ENCODE data around the gene MYH15.

Gene MYH15

DNA sequence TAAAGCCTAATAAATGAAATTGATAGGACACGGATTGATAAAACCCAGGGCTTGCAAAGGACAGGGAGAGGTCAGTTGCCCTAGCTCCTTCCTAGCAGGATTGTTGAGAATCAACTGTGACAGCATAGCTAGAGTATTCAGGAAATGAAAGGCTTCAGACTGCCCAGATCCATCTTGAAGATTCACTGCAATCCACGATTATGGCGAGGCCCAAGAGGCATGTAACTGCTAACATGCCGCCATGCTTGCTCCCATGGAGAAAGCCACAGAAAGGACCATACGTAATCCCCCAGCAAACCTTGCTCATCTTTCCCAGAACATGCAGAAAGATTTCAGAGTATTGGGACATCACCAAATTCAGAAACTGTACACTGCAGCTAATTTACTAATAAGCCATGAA, 41.3 kb downstream of the MYH15 start:
- no peak for DNase-seq

DNA sequence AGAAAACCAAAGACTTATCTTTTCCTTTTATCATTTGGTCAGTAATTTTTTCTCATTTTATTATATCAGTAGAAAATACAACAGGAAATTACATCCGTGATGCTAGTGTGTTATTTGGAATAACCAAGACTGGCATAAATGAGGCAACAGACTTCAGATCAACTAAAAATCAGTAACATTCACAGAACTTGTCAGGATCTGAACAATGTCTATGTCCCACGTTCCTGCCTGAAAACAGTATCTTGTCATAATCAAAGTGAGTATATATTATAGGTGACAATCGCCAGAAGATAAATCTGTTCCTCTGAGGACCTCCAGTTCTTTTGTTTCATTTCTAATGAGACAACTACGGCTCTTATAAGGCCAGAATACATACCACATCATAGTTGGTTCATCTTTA, 41.8 kb downstream of the MYH15 start:
- no peak for DNase-seq

DNA sequence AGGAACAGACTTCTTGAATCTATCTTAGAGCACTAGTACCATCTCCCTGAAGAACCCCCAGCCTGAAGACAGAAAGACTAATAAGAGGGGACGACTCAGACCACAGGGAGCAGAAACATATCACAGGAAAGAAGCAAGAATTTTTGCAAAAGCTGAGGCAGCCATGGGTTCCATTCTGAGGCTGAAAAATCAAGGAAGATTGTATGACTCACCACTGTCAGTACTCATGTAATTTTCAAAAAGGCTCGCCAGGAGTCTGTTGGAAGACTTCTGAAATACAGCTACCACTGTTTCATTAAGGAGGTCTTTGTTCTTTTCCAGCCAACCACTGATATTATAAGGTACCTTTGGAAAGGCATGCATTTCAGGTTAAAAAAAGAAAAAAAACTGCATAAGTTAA, 47.5 kb downstream of the MYH15 start:
- no peak for DNase-seq

DNA sequence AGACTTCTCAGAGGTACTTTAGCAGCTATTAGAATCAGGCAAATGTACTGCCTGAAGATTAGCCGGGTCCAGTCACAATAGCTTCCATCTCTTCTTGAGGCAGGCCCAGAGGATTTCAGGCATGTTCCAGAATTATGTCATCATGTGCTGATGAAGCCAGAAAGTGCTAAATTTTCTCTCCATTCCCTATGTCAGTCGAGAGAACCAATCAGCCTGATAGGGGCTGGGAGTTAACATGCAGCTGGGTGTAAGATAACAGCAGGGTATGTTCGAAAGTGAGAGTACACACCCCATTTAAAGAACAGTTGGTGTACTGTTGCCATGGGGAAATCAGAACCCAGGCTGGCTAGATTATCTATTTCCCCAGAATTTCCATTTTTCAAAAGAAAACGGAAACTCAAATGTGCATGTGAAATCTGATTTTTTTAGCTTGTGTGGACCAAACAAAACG, 48.7 kb downstream of the MYH15 start:
- DNase-seq = no peak

DNA sequence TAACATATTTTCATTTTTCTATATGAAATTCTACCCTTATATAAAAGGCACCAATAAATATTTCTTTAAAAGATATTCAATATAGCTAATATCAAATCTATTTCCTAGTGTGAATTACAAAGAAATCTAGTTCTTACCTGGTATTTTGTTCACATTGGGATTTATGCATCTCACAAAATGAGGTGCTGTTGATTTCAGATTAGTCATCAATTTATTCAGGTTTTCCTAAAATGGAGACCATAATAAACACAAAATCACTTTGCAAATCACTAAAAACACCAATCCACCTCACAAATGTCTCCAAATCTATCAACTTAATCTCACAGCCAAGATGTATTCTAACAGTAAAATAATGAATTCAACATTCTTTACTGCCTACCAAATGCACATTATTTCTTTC, 51.2 kb downstream of the MYH15 start:
- no peak for DNase-seq

DNA sequence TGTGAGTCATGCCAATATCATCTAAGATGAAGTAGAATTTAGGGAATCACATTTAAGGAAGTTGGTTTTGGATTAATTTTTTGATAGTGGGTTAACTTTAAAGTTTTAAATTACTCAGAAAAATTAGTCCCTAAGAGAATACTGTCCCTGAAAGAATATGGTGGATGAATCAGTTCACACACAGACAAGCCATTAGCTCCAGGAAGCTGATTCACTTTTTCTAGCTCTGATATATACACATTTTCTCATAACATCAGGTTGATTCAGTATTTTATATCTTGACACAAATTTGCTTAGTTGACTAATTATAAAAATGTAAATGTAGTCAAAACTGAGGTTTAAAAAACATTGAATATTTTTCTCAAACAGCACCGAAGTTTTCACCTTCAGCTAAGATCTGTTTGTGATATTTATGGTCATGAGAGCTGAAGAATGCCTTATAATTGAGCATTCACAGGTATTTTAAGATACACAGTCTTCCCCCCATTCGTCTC, 55.1 kb downstream of the MYH15 start:
- no peak for DNase-seq

DNA sequence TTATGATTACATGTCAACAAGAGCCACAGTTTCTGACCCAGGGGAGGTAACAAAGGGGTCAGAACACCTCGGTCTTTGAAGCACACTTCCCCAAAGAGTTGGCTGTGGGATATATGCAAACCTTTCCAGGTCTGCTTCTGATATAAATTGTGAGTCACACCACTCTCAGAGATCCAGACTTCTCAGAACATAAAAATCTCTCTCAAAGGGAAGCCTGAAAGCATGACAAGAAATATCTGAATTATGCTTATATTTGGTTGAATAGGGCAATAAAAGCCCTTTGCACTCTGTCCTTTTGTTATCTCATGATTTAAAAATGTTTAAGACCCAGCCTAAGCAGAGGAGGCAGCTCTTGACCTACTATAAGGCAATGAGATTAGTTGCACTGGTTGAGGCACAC, 56.8 kb downstream of the MYH15 start:
- no peak for DNase-seq

DNA sequence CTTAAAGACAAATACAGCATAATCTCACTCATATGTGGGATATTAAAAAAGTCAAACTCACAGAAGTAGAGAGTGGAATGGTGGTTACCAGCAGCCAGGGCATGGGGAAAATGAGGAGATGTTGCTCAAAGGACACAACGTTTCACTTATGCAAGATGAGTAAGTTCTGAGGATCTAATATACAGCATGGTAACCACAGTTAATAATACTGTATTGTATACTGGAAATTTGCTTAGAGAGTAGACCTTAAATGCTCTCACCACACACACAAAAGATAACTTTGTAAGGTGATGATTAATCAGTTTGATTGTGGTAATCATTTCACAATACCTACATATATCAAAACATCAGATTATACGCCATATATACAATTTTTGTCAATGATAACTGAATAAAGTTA, 60.0 kb downstream of the MYH15 start:
- DNase-seq = no peak

DNA sequence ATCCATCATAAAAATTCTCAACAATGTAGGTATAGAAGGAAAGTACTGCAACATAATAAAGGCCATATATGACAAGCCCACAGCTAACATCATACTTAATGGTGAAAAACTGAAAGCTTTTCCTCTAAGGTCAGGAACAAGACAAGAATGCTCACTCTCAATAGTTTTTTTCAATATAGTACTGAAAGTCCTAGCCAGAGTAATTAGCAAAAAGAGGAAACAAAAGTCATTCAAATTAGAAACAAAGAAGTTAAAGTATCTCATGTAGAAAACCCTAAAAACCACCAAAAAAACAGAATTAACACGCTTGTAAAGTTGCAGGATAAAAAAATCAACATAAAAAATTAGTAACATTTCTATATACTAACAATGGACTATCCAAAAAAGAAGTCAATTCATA, 61.8 kb downstream of the MYH15 start:
- no peak for DNase-seq

DNA sequence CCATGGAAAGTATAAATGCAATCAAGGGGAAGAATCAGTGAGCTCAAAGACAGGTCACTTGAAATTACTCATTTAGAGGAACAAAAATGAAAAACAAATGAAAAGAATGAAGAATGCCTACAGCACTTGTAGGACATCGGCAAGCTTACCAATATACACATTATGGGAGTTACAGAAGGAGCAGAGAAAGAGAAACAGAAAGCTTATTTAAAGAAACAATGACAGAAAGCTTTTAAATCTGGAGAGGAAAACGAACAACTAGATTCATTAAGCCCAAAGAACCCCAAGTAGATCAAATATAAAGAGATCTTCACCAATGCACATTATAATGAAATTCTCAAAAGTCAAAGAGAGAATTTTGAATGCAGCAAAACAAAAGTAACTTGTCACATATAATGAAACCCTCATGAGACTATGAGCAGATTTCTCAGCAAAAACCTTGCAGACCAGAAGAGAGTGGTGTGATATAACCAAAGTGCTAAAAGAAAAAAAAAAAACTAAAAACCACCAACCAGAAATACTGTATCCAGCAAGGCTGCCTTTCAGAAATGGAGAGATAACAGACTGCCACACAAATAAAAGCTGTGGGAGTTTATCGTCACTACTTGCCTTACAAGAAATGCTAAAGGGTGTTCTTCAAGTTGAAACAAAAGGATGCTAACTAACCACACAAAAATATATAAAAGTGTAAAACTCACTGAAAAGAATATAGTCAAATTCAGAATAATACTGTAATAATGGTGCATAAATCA, 63.1 kb downstream of the MYH15 start:
- DNase-seq = no peak

DNA sequence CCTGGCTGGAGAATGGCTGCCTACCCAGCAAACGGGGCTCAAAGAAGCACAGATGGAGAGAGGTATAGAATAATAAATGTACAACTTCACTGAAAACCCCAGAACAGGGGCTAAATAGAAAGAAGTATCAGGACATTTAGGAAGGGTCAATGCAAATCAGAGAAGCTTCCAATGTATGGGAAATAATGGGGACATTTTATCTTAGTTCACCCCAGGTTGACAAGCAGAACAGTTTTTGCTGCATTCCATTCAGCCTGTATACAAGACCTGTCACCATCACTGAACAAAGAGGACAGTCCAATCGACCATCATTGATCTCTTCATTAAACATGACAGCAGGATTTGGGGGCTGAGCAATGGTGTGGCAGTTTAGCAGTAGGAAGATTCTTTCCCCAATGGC, 68.1 kb downstream of the MYH15 start:
- no peak for DNase-seq

DNA sequence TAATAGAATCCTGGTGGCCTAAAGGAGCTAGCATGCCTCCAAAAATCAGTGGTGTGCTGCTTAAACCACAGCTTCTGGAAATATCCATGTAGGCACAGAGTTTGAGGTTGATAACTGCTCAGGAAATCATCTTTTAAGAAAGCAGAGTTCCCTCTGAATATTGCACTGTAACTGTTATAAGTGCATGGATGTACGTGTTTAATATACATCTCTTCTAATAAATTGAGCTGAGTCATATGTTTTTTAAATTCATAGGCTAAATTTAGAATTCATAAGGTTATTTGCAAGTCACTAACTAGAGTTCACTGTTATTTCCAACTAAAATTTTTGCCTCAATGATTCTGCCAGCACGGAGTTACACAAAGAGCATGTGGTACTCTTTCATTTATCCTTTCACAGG, 68.9 kb downstream of the MYH15 start:
- DNase-seq = no peak

DNA sequence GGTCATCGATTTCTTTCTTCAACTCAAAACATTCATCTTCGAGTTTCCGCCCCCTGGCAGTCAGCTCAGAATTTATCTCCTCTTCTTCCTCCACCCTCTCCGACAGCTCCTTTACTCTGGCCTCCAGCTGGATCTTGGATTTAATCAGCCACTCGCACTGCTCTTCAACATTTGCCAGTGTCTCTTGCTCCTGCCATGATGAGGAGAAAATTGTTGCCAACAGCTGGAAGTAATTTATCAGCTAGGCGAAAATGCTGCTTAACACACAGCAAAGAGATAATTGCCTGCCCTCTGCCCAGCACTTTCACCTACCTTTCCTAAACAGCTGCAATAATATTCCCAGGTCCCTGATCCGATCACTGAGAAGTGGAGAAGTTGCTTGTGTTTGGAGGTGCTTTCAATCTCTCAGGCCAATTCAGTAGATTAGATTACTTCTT, 69.3 kb downstream of the MYH15 start:
- DNase-seq = no peak

DNA sequence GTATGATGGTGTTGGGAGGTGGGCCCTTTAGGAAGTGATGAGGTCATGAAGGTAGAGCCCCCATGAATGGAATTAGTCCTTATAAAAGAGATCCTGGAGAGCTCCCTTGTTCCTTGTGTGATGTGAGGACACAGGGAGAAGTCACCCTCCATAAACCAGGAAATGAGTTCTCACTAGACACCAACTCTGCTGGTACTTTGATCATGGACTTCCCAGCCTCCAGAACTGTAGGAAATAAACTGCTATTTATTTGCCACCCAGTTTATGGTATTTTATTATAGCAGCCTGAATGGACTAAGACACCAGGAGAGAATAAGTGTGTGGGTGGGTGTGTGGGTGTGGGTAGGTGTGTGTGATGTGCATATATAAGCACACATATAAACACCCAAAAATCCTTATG, 71.9 kb downstream of the MYH15 start:
- no peak for DNase-seq

DNA sequence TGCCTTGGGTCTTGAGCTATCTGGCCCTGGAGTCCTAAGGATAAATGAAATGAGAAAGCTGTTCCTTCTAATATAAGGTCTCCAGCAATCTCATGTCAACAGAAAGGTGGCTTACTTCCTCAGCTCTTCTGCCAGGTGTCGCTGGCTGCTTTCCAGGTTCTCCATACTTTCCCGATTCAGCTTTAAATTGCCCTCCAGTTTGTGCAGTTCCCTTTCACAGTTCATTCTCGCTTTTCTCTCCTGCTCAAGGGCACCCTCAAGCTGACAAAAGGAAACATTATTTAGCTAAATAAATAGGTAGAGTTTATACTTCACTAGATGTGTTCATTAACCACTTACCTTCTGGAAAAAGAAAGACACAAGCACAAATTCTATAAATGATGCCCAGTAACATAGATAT, 73.0 kb downstream of the MYH15 start:
- no peak for DNase-seq

DNA sequence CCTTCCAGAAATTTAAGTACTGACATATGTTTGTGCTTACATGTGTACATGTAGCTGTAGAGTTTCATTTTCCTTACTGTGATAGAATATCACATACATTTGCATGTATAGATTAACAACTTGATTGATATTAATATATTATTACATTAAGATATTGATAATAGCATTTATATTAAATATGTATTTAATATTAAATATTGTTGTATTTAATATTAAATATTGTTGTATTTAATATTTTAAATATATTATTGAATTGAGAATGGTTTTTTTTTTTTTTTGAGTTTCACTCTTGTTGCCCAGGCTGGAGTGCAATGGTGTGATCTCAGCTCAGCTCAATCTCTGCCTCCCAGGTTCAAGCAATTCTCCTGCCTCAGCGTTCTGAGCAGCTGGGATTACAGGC, 76.5 kb downstream of the MYH15 start:
- no peak for DNase-seq

DNA sequence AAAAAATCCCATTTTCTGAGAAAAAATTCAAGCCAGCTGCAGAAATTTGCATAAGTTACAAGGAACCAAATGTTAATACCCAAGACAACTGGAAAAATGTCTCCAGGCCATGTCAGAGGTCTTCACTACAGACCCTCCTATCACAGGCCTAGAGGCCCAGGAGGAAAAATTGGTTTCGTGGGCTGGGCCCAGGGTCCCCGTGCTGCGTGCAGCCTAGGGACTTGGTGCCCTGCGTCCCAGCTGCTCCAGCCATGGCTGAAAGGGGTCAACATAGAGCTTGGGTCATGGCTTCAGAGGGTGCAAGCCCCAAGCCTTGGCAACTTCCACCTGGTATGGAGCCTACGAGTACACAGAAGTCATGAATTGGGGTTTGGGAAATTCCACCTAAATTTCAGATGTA, 78.0 kb downstream of the MYH15 start:
- DNase-seq = no peak

DNA sequence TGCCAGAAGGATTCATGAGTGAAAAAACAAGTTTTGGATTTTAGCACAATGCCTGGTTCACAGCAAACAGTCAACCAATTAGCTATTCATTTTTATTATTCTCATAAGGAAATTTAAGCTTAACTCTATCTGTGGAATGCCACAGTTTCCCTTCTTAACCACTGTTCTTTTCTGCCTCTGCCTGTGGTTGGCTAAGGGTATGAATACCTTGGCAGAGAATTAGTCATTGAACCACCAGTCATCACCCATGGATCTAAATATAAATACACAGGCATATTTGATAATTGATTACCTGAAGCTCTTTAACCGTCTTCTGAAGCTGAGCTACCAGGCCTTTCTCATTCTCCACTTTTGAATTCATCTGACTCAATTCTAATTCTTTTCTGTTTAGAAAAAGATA, 79.9 kb downstream of the MYH15 start:
- DNase-seq = no peak

DNA sequence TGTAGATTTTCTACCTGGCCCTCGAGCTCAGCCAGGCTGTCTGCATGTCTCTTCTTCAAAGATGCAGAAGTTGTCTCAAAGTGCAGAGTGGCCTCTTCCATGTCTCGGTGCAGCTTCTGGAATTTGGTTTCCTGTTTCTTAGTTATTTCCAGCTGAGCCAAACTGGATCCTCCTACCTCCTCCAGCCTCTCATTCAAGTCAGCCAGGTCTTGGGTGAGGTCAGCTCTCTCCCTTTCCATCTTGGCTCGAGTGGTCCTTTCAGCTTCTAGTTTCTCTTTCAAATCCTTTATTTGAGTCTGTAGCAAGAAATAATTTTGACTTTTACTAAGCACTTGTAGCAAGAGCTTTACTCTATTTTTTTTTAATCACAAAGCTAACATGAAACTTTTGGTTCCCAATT, 81.8 kb downstream of the MYH15 start:
- DNase-seq = no peak

DNA sequence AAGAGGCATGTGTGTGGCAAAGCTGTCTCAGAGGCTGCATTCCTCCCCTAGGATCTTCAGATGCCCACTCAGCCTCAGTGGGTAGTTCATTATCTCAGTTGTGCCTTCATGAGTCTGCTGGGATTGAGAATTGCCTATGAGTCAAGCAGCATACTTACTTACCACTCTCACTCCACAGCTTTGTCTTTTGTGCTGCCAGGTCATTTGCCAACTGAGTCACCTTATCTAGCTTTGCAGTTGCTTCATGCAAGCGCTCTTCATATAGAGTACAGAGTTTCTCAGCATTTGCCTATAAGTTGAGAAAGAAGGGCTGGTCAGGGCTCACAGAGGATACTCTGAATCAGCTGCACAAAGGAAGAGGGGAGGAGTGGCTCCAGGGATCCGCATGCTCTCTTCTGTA, 89.5 kb downstream of the MYH15 start:
- DNase-seq = no peak

DNA sequence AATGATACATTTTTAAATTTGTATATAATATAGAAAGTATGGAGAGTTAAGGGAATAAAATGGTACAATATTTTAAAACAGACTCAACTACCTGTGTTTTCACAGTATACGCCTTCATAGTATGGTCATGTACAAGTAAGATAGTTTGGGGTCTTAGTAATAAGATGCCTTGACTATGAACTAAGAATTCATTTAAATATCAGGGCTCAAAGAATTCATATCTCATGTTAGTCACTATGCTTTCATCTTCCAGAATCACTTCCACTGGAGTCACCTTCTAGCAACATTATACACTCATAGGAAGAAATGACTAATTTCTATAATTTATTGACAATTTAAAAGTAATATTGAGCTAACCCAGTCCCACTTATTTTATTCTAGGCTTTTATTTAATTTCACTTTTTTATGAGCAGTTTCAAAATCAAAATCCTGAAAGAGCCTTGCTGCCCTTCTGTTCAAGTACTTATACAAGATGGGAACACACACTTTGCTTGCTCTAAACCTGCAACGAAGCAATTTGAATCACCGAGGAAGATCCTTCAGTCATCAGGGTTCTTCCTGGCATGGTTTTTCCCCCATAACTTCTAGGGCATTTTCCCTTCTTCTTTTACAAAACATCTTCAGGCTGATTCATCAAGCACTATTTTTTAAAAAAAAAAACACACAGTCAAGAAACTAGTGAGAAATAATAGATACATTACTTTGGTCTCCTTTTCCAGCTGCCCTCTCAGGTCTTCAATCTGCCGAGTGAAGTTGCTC, 94.1 kb downstream of the MYH15 start:
- no peak for DNase-seq

DNA sequence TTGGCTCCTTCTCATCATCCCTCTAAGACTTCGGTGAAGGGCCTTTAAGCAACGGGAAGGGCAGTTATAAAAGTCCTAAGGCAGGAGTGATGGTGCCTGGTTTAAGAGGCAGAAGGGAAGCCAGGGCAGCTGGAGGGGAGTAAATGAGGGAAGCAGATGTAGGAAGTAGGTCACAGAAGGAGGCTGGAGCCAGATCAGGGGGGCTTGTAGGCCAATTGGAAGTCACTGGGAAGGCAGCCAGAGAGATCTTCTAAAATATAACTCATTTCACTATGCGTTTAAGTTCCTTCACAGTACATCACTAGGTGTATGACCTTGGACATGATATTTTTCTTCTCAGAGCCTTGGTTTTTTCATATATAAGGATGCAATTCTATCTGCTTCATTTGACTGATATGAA, 94.7 kb downstream of the MYH15 start:
- no peak for DNase-seq

DNA sequence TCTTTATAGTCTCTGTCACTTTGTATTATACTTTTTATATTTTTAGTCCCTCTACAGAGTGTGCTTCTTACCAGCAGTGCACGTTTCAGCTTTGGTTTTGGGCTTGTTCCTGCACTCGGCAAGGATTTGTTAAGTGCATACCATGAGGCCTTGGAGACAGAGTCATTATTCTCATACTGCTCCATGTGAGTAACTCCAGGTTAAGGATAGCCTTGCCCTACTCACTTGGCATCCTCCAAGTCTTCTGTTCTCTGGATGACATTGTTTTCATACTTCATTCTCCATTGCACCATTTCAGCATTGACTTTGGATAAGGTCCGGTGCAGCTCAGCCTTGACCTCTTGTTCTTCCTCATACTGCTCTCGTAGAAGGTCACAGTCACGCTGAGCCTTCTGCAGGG, 96.4 kb downstream of the MYH15 start:
- DNase-seq = no peak

DNA sequence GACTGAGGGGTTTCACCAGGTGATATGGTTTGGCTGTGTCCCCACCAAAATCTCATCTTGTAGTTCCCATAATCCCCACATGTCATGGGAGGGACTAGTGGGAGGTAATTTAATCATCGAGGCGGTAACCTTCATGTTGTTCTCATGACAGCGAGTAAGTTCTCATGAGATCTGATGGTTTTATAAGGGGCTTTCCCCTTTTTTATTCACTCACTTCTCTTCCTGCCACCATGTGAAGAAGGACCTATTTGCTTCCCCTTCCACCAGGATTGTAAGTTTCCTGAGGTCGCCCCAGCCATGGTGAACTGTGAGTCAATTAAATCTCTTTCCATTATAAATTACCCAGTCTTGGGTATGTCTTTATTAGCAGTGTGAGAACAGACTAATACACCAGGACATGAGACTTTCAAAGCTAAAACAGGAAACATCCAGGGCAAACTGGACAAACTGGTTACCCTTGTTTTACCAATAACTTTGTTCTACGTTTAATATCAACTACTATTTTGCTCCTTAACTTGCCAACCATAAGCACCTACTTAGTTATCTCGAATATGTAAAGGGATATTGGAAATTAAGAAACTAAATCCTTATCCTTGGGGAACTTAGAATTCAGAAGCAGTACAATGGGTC, 98.2 kb downstream of the MYH15 start:
- DNase-seq = no peak
